Spleen (tissue), 7 donors: ENCODE results near the gene TAF3.

Experiments
- CTCF ChIP-seq, 11 experiments: fragments of 200-600 bp in 7 of 11; fragments of 450-650 bp in 4 of 11; sonication (generic) in 4 of 11; IDR thresholded peaks in 8 of 11; conservative IDR thresholded peaks in 3 of 11; 1 replicate in 7 of 11; 2 replicates in 4 of 11; pipeline versions ENCODE4 v1.4.0 to v1.8.0; 2016 to 2021; ENCODE audit warnings: antibody characterized with exemption in 11 of 11, inconsistent platforms in 4 of 11, mild to moderate bottlenecking in 1 of 11
- POLR2A ChIP-seq, 3 donors: fragments of 450-650 bp; IDR thresholded peaks; one replicate each; pipeline ENCODE4 v1.5.1; 2017; ENCODE audit warnings: antibody characterized with exemption in 3 of 3, mild to moderate bottlenecking in 1 of 3
- POLR2AphosphoS5 ChIP-seq, 3 donors: sonication (generic); formaldehyde crosslinking; IDR thresholded peaks; one replicate each; pipeline ENCODE4 v1.5.1; 2017; ENCODE audit warnings: antibody characterized with exemption in 3 of 3
- donor health status: DM: no; HTN: no; CAD: no; lungs with moderate emphysema.
- donor health status: DM: no; HTN: no; CAD: no.
- donor health status: DM: no; HTN: no; CAD: no.

- no peak for TF ChIP-seq POLR2AphosphoS5 (IDR thresholded peaks at IDR 0.05)
- TF ChIP-seq CTCF (IDR thresholded peaks at IDR 0.05 in 8 of 11, conservative IDR thresholded peaks at IDR 0.05 in 3 of 11): no peak
- TF ChIP-seq POLR2A (IDR thresholded peaks at IDR 0.05): no peak
These were observed 226.1 kb downstream of the TAF3 start for GRCh38 chr10:8044331-8044907.
